H9 (cell line): ENCODE results near the gene CPNE2. TPM values are rescaled to one million over a fixed set of nuclear protein-coding genes. Genes with fewer than 3 reads are reported as not detected.

Experiments
- DNase-seq: peaks from one replicate; pipeline ENCODE4 v3.0.0-alpha.2; 2017
- H2AFZ ChIP-seq: one replicate; pipeline ENCODE4 v1.6.1; 2013; ENCODE audit warnings: mild to moderate bottlenecking, low read length, control low read depth, moderate library complexity
- H2AK5ac ChIP-seq: 2 replicates; pipeline ENCODE4 v1.6.1; 2013; ENCODE audit warnings: low read length, control low read depth, mixed read lengths; ENCODE audit not compliant: insufficient read length
- H2BK120ac ChIP-seq: one replicate; pipeline ENCODE4 v1.6.1; 2013; ENCODE audit warnings: low read depth, mild to moderate bottlenecking, low read length, control low read depth, inconsistent platforms; ENCODE audit not compliant: poor library complexity, severe bottlenecking
- H2BK12ac ChIP-seq: 2 replicates; pipeline ENCODE4 v1.6.1; 2013; ENCODE audit warnings: low read length, control low read depth, mixed read lengths, low read depth; ENCODE audit not compliant: insufficient read length
- H2BK15ac ChIP-seq: 2 replicates; pipeline ENCODE4 v1.6.1; 2013; ENCODE audit warnings: low read depth, low read length, control low read depth
- H2BK20ac ChIP-seq: one replicate; pipeline ENCODE4 v1.6.1; 2013; ENCODE audit warnings: low read depth, mild to moderate bottlenecking, low read length, control low read depth, inconsistent platforms; ENCODE audit not compliant: poor library complexity, severe bottlenecking
- H2BK5ac ChIP-seq: 2 replicates; pipeline ENCODE4 v1.6.1; 2013; ENCODE audit warnings: low read length, control low read depth, mixed read lengths; ENCODE audit not compliant: insufficient read length
- H3K14ac ChIP-seq: 2 replicates; pipeline ENCODE4 v1.6.1; 2013; ENCODE audit warnings: low read length, control low read depth; ENCODE audit not compliant: insufficient read depth
- H3K18ac ChIP-seq: 2 replicates; pipeline ENCODE4 v1.6.1; 2013; ENCODE audit warnings: low read depth, mild to moderate bottlenecking, mixed read lengths, low read length, control low read depth; ENCODE audit not compliant: insufficient read length
- H3K23ac ChIP-seq: 2 replicates; pipeline ENCODE4 v1.6.1; 2013; ENCODE audit warnings: low read length, control low read depth, mixed read lengths, low read depth; ENCODE audit not compliant: insufficient read length
- H3K23me2 ChIP-seq: 2 replicates; pipeline ENCODE4 v1.6.1; 2013; ENCODE audit warnings: low read depth, mild to moderate bottlenecking, mixed read lengths, low read length, control low read depth; ENCODE audit not compliant: insufficient read length, poor library complexity, severe bottlenecking
- H3K27ac ChIP-seq: 2 replicates; pipeline ENCODE4 v1.5.1; 2013; ENCODE audit warnings: low read length, control low read depth, mixed read lengths, low read depth; ENCODE audit not compliant: insufficient read length
- H3K27me3 ChIP-seq: 2 replicates; pipeline ENCODE4 v1.6.1; 2013; ENCODE audit warnings: low read length, control low read depth, inconsistent platforms; ENCODE audit not compliant: insufficient read depth
- H3K4ac ChIP-seq: 2 replicates; pipeline ENCODE4 v1.6.1; 2013; ENCODE audit warnings: low read depth, mild to moderate bottlenecking, control low read depth, inconsistent platforms, low read length, moderate library complexity
- H3K4me1 ChIP-seq: 2 replicates; pipeline ENCODE4 v1.6.1; 2013; ENCODE audit warnings: low read length, control low read depth, inconsistent platforms; ENCODE audit not compliant: insufficient read depth
- H3K4me2 ChIP-seq: 2 replicates; pipeline ENCODE4 v1.6.1; 2013; ENCODE audit warnings: low read length, control low read depth, mixed read lengths; ENCODE audit not compliant: insufficient read length, insufficient read depth
- H3K56ac ChIP-seq: 2 replicates; pipeline ENCODE4 v1.6.1; 2013; ENCODE audit warnings: low read depth, mild to moderate bottlenecking, mixed read lengths, low read length, control low read depth; ENCODE audit not compliant: insufficient read length
- H3K79me1 ChIP-seq: 2 replicates; pipeline ENCODE4 v1.6.1; 2013; ENCODE audit warnings: low read depth, mild to moderate bottlenecking, moderate library complexity, low read length, control low read depth, inconsistent platforms; ENCODE audit not compliant: insufficient read depth, poor library complexity, severe bottlenecking
- H3K79me2 ChIP-seq: 2 replicates; pipeline ENCODE4 v1.6.1; 2013; ENCODE audit warnings: low read length, control low read depth, inconsistent platforms; ENCODE audit not compliant: insufficient read depth
- H3K9ac ChIP-seq: 2 replicates; pipeline ENCODE4 v1.6.1; 2013; ENCODE audit warnings: low read length, control low read depth, mixed read lengths; ENCODE audit not compliant: insufficient read length; ENCODE audit errors: extremely low read depth
- H3K9me3 ChIP-seq: one replicate; pipeline ENCODE4 v1.6.1; 2013; ENCODE audit warnings: low read depth, low read length, inconsistent platforms; ENCODE audit not compliant: control insufficient read depth
- H3T11ph ChIP-seq: one replicate; pipeline ENCODE4 v1.6.1; 2013; ENCODE audit warnings: mild to moderate bottlenecking, low read length, control low read depth, inconsistent platforms
- H4K20me1 ChIP-seq: one replicate; pipeline ENCODE4 v1.6.1; 2013; ENCODE audit not compliant: control insufficient read depth, insufficient read length, insufficient read depth
- H4K5ac ChIP-seq: 2 replicates; pipeline ENCODE4 v1.6.1; 2013; ENCODE audit warnings: low read depth, mild to moderate bottlenecking, mixed read lengths, low read length, control low read depth; ENCODE audit not compliant: insufficient read length
- H4K8ac ChIP-seq: replicated peaks from 2 replicates; pipeline ENCODE4 v1.6.1; 2013; ENCODE audit warnings: low read length, control low read depth, mixed read lengths, low read depth; ENCODE audit not compliant: insufficient read length
- H4K91ac ChIP-seq: 2 replicates; pipeline ENCODE4 v1.6.1; 2013; ENCODE audit warnings: low read depth, mild to moderate bottlenecking, moderate library complexity, mixed read lengths, low read length, control low read depth; ENCODE audit not compliant: insufficient read length
- H3K27ac Mint-ChIP-seq, 3 experiments: 2 replicates in 2 of 3; 3 replicates in 1 of 3; pipeline ENCODE4 v1.8.0; 2020 to 2021; ENCODE audit warnings: mixed read lengths in 3 of 3, mild to moderate bottlenecking in 1 of 3, moderate library complexity in 1 of 3
- H3K27me3 Mint-ChIP-seq: 2 replicates; pipeline ENCODE4 v1.8.0; 2021; ENCODE audit warnings: low read depth, mild to moderate bottlenecking, moderate library complexity, mixed read lengths
- H3K36me3 Mint-ChIP-seq, 3 experiments: 2 replicates in 2 of 3; 3 replicates in 1 of 3; pipeline ENCODE4 v1.8.0; 2020 to 2021; ENCODE audit warnings: low read depth in 3 of 3, mixed read lengths in 3 of 3; ENCODE audit not compliant: insufficient read depth in 1 of 3
- H3K4me1 Mint-ChIP-seq, 2 experiments: 2 replicates each; pipeline ENCODE4 v1.8.0; 2020; ENCODE audit warnings: mixed read lengths in 2 of 2
- H3K4me3 Mint-ChIP-seq, 2 experiments: 2 replicates in 1 of 2; 3 replicates in 1 of 2; pipeline ENCODE4 v1.8.0; 2020 to 2021; ENCODE audit warnings: mild to moderate bottlenecking in 2 of 2, mixed read lengths in 2 of 2, moderate library complexity in 1 of 2
- H3K9me3 Mint-ChIP-seq, 2 experiments: 2 replicates in 1 of 2; 3 replicates in 1 of 2; pipeline ENCODE4 v1.8.0; 2020; ENCODE audit warnings: mild to moderate bottlenecking in 2 of 2, mixed read lengths in 2 of 2, moderate library complexity in 1 of 2
- WGBS: extraction: QIAGEN DNeasy Blood & Tissue Kit; methylation state at CpG from one replicate; pipeline ENCODE4 v1.1.7; 2013; ENCODE audit warnings: missing lambda C conversion rate, low lambda C conversion rate, mixed read lengths; ENCODE audit not compliant: insufficient read length; ENCODE audit errors: extremely low coverage; 5-methylcytosine and 5-hydroxymethylcytosine counted together
- total RNA-seq: library from RNA; stranded (reverse); gene quantifications from 2 replicates; pipeline ENCODE4 v1.2.1, GENCODE V29; 2021
- TF ChIP-seq, protein P1 (sequence below): fragments of 200-600 bp; sonication (generic); conservative IDR thresholded peaks from 3 replicates; pipeline ENCODE4 v1.8.0; 2021; ENCODE audit warnings: antibody characterized with exemption, mild to moderate bottlenecking

The CPNE2 gene
- total RNA-seq, 1 experiment from 2014 or later = 8.0 TPM

DNA sequence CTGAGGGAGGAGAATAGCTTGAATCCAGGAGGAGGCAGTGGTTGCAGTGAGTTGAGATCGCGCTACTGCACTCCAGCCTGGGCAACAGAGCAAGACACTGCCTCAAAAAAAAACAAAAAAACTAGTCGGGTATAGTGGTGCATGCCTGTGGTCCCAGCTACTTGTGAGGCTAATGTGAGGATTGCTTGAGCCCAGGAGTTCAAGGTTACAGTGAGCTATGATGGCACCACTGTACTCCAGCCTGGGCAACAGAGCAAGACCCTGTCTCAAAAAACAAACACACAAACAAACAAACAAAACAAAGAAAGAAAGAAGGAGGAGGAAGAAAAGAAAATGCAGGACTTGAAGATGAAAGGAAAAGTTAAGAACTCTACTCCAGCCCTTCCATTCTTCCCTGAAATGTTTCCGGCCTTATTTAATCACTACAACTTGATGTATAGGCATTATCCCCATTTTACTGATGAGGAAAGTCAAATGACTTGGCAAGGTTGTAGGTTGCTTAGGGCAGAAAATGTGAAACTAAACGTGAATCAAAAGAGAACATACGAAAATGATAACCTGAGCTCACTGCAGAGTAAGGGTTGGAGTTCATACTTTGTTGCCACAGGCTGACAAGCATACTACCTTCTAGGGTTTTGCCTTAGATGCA lies 63.4 kb downstream of the CPNE2 start:
- Histone ChIP-seq H4K5ac (no peak overlapping the region), H3K27me3 (no peaks in the 10 kb centered on the region), H3K79me1 (no peaks in the 10 kb centered on the region), H2BK20ac (no peak overlapping the region), H2AK5ac (no peak overlapping the region), H3K79me2 (no peaks in the 10 kb centered on the region), H3K4ac (no peak overlapping the region), H3K9me3 (no peaks in the 10 kb centered on the region), H2BK120ac (no peak overlapping the region), H2BK12ac (no peak overlapping the region), H2BK15ac (no peak overlapping the region), H3K4me1 (peaks cover 14% of the 10 kb centered on the region; the same call in 1 of the 2 replicates), H4K8ac (no peak overlapping the region), H3K18ac (no peak overlapping the region), H3K23ac (no peak overlapping the region), H3K56ac (no peak overlapping the region), H3K4me2 (no peak overlapping the region), H4K91ac (no peak overlapping the region), H2BK5ac (no peak overlapping the region), H4K20me1 (no peaks in the 10 kb centered on the region), H3K14ac (no peak overlapping the region), H3K9ac (no peak overlapping the region), H3K27ac (no peak overlapping the region), H3T11ph (no peak overlapping the region), H3K23me2 (no peaks in the 10 kb centered on the region), H2AFZ (no peak overlapping the region)
- TF ChIP-seq, protein P1, sequence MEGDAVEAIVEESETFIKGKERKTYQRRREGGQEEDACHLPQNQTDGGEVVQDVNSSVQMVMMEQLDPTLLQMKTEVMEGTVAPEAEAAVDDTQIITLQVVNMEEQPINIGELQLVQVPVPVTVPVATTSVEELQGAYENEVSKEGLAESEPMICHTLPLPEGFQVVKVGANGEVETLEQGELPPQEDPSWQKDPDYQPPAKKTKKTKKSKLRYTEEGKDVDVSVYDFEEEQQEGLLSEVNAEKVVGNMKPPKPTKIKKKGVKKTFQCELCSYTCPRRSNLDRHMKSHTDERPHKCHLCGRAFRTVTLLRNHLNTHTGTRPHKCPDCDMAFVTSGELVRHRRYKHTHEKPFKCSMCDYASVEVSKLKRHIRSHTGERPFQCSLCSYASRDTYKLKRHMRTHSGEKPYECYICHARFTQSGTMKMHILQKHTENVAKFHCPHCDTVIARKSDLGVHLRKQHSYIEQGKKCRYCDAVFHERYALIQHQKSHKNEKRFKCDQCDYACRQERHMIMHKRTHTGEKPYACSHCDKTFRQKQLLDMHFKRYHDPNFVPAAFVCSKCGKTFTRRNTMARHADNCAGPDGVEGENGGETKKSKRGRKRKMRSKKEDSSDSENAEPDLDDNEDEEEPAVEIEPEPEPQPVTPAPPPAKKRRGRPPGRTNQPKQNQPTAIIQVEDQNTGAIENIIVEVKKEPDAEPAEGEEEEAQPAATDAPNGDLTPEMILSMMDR = no peak
- H3K4me3 Mint-ChIP-seq = no peak overlapping the region
- peaks cover 34 to 69% (median 61%) of the 10 kb centered on the region in 3 experiments for H3K36me3 Mint-ChIP-seq
- H3K27ac Mint-ChIP-seq = peak overlapping the region in 1 of 3 experiments; percentile 27; a peak in 1 of 7 replicates
- no CpG with 5 or more reads among the region's 6 CpGs for WGBS
- no peaks in the 10 kb centered on the region for H3K9me3 Mint-ChIP-seq
- no peaks in the 10 kb centered on the region for H3K27me3 Mint-ChIP-seq
- H3K4me1 Mint-ChIP-seq = peaks cover 27 to 35% of the 10 kb centered on the region in 2 experiments
- DNase-seq = no peak
